GM19438 (cell line): ENCODE results near the gene HRCT1.
"Not testable (repeated sequence)": the region's sequence is repeated elsewhere in the genome, so short reads cannot be mapped to it uniquely, and the experiment has no call there.

Experiments used
- ATAC-seq: cut with Tn5 transposase; IDR thresholded peaks from one replicate; pipeline ENCODE4 v1.9.1; 2021; ENCODE audit warnings: low read depth; ENCODE audit not compliant: unreplicated experiment

Gene HRCT1

GRCh38 chr9:35915681-35916294, 9.8 kb downstream of the HRCT1 start:
- no peak for ATAC-seq

- ATAC-seq, result no peak
These were observed 11.3 kb downstream of the HRCT1 start for GRCh38 chr9:35917261-35917660.

GRCh38 chr9:35918780-35919179, 12.8 kb downstream of the HRCT1 start:
- no peak for ATAC-seq

GRCh38 chr9:35919212-35920008, 13.4 kb downstream of the HRCT1 start:
- ATAC-seq, result no peak

- no peak for ATAC-seq
These were observed 14.1 kb downstream of the HRCT1 start for GRCh38 chr9:35920051-35920620.

- ATAC-seq, result no peak
These were observed 17.6 kb downstream of the HRCT1 start for GRCh38 chr9:35923598-35923926.

- no peak for ATAC-seq
These were observed 18.1 kb downstream of the HRCT1 start for GRCh38 chr9:35923927-35924763.

- no peak for ATAC-seq
These were observed 22.8 kb downstream of the HRCT1 start for GRCh38 chr9:35928591-35929452.

GRCh38 chr9:35929453-35929718, 23.4 kb downstream of the HRCT1 start:
- ATAC-seq, result no peak

- no peak for ATAC-seq
These were observed 24.5 kb downstream of the HRCT1 start for GRCh38 chr9:35930521-35930920.

- ATAC-seq, result no peak
These were observed 25.0 kb downstream of the HRCT1 start for GRCh38 chr9:35930989-35931388.

GRCh38 chr9:35932735-35933134, 26.7 kb downstream of the HRCT1 start:
- ATAC-seq, result no peak

GRCh38 chr9:35933550-35934067, 27.6 kb downstream of the HRCT1 start:
- no peak for ATAC-seq

GRCh38 chr9:35934069-35934468, 28.1 kb downstream of the HRCT1 start:
- not testable (repeated sequence) for ATAC-seq

GRCh38 chr9:35935261-35935660, 29.3 kb downstream of the HRCT1 start:
- no peak for ATAC-seq

GRCh38 chr9:35935755-35936509, 29.9 kb downstream of the HRCT1 start:
- ATAC-seq, result no peak

- no peak for ATAC-seq
These were observed 31.2 kb downstream of the HRCT1 start for GRCh38 chr9:35937227-35937626.

GRCh38 chr9:35938474-35939356, 32.7 kb downstream of the HRCT1 start:
- no peak for ATAC-seq
